ENCODE results near the gene FHAD1. TPM values are rescaled to one million over a fixed set of nuclear protein-coding genes. Genes with fewer than 3 reads are reported as not detected.

The FHAD1 gene
- total and polyA plus RNA-seq, 2 of the 13 experiments (the other 11 are each of a cell fraction or from before 2014, with no cell fraction given) = not detected

DNA sequence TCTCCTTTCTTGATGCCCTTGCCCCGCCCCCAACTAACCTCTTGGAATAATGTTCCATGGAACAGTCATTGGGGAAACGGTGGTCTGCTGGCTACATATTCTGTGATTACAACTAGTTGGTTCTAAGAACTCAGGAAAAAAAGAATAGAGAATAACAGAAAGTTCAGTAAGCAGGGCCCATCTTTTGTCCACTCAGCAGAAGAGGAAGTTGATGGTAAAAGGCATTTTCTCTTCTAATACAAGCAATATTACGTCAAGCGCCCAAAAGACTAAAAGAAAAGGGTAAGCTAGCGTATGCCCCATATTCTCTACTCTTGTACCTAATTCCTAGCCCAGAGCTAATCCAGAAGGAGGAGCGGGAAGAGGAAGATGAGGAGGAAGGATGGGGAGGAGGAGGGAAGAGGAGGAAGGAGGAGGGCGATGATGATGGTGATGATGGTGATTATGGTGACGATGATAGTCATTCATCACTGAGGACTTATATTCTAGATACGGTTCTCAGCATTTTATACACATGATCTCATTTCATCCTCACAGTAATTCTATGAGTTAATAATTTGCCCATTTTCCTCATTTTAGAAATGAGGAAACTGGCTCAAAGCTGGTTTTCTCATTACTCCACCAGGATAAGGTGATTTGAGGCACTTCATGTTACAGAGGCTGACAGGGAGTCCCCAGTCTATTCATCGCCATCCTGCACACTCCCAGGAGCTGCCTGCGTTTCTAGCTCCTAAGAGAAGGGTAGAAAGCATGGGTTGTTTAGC lies 86.1 kb downstream of the FHAD1 start:
- Histone ChIP-seq H2AFZ (ENCODE audit: low read length) (no peak overlapping the region), H3K9ac (ENCODE audit: insufficient read depth, low read depth, low read length) (no peak overlapping the region), H3K36me3 (replicated peaks in 1 of 2; ENCODE audit: control insufficient read depth in 1 of 2, insufficient read depth in 2 of 2, low read length in 2 of 2) (no peaks in the 10 kb centered on the region), H3K9me3 (ENCODE audit: low read length) (no peaks in the 10 kb centered on the region), H3K4me1 (ENCODE audit: insufficient read depth, low read length) (no peaks in the 10 kb centered on the region), H3K27me3 (ENCODE audit: control insufficient read depth in 1 of 2, insufficient read depth in 2 of 2, low read length in 2 of 2) (peaks cover 1 to 6% of the 10 kb centered on the region in 2 experiments; a peak in 1 of 5 replicates), H3K79me2 (ENCODE audit: insufficient read depth, low read length) (no peaks in the 10 kb centered on the region), H4K20me1 (ENCODE audit: insufficient read depth, low read length) (no peaks in the 10 kb centered on the region), H3K27ac (ENCODE audit: extremely low read length, insufficient read depth, low read length) (no peak overlapping the region), H3K4me2 (ENCODE audit: low read depth, low read length) (no peak overlapping the region), H3K4me3 (replicated peaks in 1 of 3; ENCODE audit: insufficient read depth in 1 of 3, low read depth in 2 of 3, low read length in 3 of 3) (no peak overlapping the region)
- ChIA-PET CTCF (ENCODE audit: low intra/inter-chr PET ratio, low total read pairs) (no interaction called here), POLR2A (no interaction called here)
- BruUV-seq (replicated peaks) = no TSS peak
- 53% methylated on average over 11 of the region's 11 CpGs for WGBS (ENCODE audit: low lambda C conversion rate)
- no peak for FAIRE-seq
- TF ChIP-seq MAFF (IDR thresholded peaks at IDR 0.05; ENCODE audit: low read depth, low read length) = peak; percentile 11; the same call in 1 of the 2 replicates
- TF ChIP-seq MAFK (conservative IDR thresholded peaks at IDR 0.05 in 1 of 2, IDR thresholded peaks at IDR 0.05 in 1 of 2; ENCODE audit: low read length in 2 of 2) = peak in 1 of 2 experiments; percentile 37; a peak in 2 of 4 replicates
- no peak for TF ChIP-seq ARNTL (CRISPR knock-in tag; IDR thresholded peaks at IDR 0.05)
- no peak for DNase-seq (ENCODE audit: low spot score)
- in situ Hi-C loops (cut with HindIII; ENCODE audit: extremely low pct_ligation_motif_present, low pct_unique_long_range_greater_than_20kb) (no loop called here), intact Hi-C loops (cut with micrococcal nuclease; ENCODE audit: unreplicated experiment) (no loop called here)
- no peak for ATAC-seq

DNA sequence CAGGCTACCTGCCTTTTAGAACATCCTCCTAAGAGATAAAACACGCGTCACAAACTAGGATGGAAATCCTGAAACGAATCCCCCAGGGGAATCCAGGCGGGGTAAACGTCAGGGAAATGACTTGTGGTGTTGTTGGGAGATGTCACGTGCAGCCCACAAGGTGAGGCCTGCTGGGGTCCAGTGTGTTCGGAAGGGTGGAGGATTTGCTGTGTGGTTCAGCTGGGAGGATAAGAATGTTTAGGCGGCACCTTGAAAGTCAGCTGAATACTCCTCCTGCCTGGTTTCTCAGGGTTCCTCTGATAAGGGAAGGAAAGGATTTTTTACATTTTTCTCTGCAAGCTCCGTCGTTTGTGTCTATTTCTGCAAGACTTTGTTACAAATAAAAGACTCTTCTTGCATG lies 88.0 kb downstream of the FHAD1 start:
- intact Hi-C loops (cut with micrococcal nuclease; ENCODE audit: unreplicated experiment) (no loop called here), in situ Hi-C loops (cut with HindIII; ENCODE audit: extremely low pct_ligation_motif_present, low pct_unique_long_range_greater_than_20kb) (no loop called here)
- CTCF ChIA-PET (ENCODE audit: low intra/inter-chr PET ratio, low total read pairs) = no interaction called here
- H3K9me3 ChIP-seq (ENCODE audit: low read length) = no peaks in the 10 kb centered on the region
- no peak for DNase-seq (ENCODE audit: low spot score)
- peaks cover 10% of the 10 kb centered on the region for H3K4me1 ChIP-seq (ENCODE audit: insufficient read depth, low read length)
- no peak overlapping the region for H2AFZ ChIP-seq (ENCODE audit: low read length)
- H3K27ac ChIP-seq (ENCODE audit: extremely low read length, insufficient read depth, low read length) = no peak overlapping the region
- H3K4me3 ChIP-seq (replicated peaks in 1 of 3; ENCODE audit: insufficient read depth in 1 of 3, low read depth in 2 of 3, low read length in 3 of 3) = no peak overlapping the region
- POLR2A ChIA-PET = no interaction called here
- H3K4me2 ChIP-seq (ENCODE audit: low read depth, low read length) = no peak overlapping the region
- no peaks in the 10 kb centered on the region for H3K79me2 ChIP-seq (ENCODE audit: insufficient read depth, low read length)
- H4K20me1 ChIP-seq (ENCODE audit: insufficient read depth, low read length) = no peaks in the 10 kb centered on the region
- BruUV-seq (replicated peaks) = no TSS peak
- H3K27me3 ChIP-seq (ENCODE audit: control insufficient read depth in 1 of 2, insufficient read depth in 2 of 2, low read length in 2 of 2) = peaks cover 1 to 7% of the 10 kb centered on the region in 2 experiments; a peak in 1 of 5 replicates
- no peaks in the 10 kb centered on the region for H3K36me3 ChIP-seq (replicated peaks in 1 of 2; ENCODE audit: control insufficient read depth in 1 of 2, insufficient read depth in 2 of 2, low read length in 2 of 2)
- no peak for ATAC-seq
- WGBS (ENCODE audit: low lambda C conversion rate) = 44% methylated on average over 10 of the region's 10 CpGs
- no peak for FAIRE-seq
- no peak overlapping the region for H3K9ac ChIP-seq (ENCODE audit: insufficient read depth, low read depth, low read length)
- TF ChIP-seq NR2C2 (CRISPR knock-in tag; IDR thresholded peaks at IDR 0.05; ENCODE audit: borderline replicate concordance) (no peak), GATAD2A (CRISPR knock-in tag; IDR thresholded peaks at IDR 0.05) (no peak), ZNF225 (CRISPR knock-in tag; IDR thresholded peaks at IDR 0.05) (no peak), ATF7-NPFF (CRISPR knock-in tag; IDR thresholded peaks at IDR 0.05; ENCODE audit: low read depth) (no peak), ZNF510 (CRISPR knock-in tag; IDR thresholded peaks at IDR 0.05; ENCODE audit: low read depth) (no peak), ZNF30 (CRISPR knock-in tag; IDR thresholded peaks at IDR 0.05) (no peak)
- TF ChIP-seq, protein P1, sequence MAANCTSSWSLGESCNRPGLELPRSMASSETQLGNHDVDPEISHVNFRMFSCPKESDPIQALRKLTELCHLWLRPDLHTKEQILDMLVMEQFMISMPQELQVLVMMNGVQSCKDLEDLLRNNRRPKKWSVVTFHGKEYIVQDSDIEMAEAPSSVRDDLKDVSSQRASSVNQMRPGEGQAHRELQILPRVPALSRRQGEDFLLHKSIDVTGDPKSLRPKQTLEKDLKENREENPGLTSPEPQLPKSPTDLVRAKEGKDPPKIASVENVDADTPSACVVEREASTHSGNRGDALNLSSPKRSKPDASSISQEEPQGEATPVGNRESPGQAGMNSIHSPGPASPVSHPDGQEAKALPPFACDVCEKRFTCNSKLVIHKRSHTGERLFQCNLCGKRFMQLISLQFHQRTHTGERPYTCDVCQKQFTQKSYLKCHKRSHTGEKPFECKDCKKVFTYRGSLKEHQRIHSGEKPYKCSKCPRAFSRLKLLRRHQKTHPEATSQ (CRISPR knock-in tag; IDR thresholded peaks at IDR 0.05; ENCODE audit: borderline replicate concordance) = no peak
- TF ChIP-seq, protein P2, sequence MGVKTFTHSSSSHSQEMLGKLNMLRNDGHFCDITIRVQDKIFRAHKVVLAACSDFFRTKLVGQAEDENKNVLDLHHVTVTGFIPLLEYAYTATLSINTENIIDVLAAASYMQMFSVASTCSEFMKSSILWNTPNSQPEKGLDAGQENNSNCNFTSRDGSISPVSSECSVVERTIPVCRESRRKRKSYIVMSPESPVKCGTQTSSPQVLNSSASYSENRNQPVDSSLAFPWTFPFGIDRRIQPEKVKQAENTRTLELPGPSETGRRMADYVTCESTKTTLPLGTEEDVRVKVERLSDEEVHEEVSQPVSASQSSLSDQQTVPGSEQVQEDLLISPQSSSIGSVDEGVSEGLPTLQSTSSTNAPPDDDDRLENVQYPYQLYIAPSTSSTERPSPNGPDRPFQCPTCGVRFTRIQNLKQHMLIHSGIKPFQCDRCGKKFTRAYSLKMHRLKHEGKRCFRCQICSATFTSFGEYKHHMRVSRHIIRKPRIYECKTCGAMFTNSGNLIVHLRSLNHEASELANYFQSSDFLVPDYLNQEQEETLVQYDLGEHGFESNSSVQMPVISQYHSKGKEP (CRISPR knock-in tag; IDR thresholded peaks at IDR 0.05) = no peak

Measured in HepG2 (cell line).